Measurements from ENCODE around the gene SETD5. TPM values are rescaled to one million over a fixed set of nuclear protein-coding genes. Genes with fewer than 3 reads are reported as not detected.

Gene SETD5
- total RNA-seq, 1 experiment from 2014 or later = 279 TPM

DNA sequence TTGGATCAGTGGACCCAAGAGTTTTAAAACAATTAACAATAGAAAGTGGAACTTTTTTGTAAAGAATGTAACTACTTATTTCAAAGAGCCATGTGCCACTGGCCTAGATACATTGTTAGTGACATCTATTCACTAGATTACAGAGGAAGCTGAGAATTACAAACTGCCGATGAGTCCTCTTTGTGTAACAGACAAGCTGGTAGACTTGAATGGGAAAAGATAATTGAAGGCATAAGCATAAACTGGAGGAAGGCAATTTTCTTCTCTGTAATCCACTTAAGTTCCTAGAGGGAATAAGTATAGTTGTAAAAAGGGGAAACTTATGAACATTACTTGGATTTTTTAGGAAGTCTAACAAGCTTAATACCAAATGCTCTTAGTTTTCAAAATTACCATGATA lies 19.4 kb upstream of the SETD5 start:
- POLR2A ChIA-PET = no interaction called here
- H3K9me3 Mint-ChIP-seq = no peaks in the 10 kb centered on the region

More for the DNA sequence above, 19.4 kb upstream of the SETD5 start:
- CTCF ChIA-PET = interaction anchor here (2.4 kb wide), 1 partner anchor 25 kb away, joined by 8 read pairs; no protein-coding TSS in a partner anchor
- H3K36me3 Mint-ChIP-seq = peaks cover 73% of the 10 kb centered on the region
- no peak for TF ChIP-seq ZNF396 (CRISPR knock-in tag; IDR thresholded peaks at IDR 0.05; ENCODE audit: borderline replicate concordance)
- TF ChIP-seq, protein P1, sequence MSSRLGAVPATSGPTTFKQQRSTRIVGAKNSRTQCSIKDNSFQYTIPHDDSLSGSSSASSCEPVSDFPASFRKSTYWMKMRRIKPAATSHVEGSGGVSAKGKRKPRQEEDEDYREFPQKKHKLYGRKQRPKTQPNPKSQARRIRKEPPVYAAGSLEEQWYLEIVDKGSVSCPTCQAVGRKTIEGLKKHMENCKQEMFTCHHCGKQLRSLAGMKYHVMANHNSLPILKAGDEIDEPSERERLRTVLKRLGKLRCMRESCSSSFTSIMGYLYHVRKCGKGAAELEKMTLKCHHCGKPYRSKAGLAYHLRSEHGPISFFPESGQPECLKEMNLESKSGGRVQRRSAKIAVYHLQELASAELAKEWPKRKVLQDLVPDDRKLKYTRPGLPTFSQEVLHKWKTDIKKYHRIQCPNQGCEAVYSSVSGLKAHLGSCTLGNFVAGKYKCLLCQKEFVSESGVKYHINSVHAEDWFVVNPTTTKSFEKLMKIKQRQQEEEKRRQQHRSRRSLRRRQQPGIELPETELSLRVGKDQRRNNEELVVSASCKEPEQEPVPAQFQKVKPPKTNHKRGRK (CRISPR knock-in tag; IDR thresholded peaks at IDR 0.05; ENCODE audit: borderline replicate concordance) = no peak
- TF ChIP-seq NR2C2 (CRISPR knock-in tag; IDR thresholded peaks at IDR 0.05) = no peak
- TF ChIP-seq SMAD3 (CRISPR knock-in tag; IDR thresholded peaks at IDR 0.05; ENCODE audit: borderline replicate concordance) = no peak
- TF ChIP-seq TCF7 (CRISPR knock-in tag; IDR thresholded peaks at IDR 0.05; ENCODE audit: low read depth) = no peak
- no peak for TF ChIP-seq ZNF219 (CRISPR knock-in tag; IDR thresholded peaks at IDR 0.05; ENCODE audit: borderline replicate concordance)
- TF ChIP-seq, protein P2, sequence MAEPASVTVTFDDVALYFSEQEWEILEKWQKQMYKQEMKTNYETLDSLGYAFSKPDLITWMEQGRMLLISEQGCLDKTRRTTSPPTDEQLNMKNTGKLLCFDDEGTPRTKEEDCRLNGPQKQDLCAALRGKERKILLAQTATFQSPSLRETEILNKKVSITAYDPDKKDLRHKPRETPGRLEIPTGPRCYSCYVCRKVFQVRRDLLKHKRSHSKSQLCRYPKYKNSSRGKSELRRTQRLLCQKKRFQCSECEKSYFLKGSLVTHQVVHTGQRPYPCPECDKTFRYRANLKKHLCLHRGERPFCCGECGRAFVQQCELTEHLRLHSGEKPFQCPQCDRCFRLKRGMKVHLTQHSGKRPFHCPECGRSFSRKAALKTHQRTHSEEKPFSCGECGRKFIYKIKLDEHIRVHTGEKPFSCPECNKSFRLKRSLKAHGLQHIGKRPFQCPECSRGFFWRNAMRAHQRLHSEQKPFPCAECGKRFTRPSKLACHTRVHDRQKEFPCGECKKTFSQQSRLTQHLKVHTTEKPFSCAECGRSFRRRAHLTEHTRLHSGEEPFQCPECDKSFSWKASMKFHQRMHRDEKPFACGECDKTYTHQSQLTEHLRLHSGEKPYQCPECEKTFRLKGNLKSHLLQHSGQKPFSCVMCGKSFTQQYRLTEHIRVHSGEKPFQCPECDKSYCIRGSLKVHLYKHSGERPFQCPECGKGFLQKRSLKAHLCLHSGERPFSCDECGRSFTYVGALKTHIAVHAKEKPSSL (CRISPR knock-in tag; conservative IDR thresholded peaks at IDR 0.05) = no peak
- TF ChIP-seq SOX15 (CRISPR knock-in tag; IDR thresholded peaks at IDR 0.05) = no peak
- TF ChIP-seq, protein P3, sequence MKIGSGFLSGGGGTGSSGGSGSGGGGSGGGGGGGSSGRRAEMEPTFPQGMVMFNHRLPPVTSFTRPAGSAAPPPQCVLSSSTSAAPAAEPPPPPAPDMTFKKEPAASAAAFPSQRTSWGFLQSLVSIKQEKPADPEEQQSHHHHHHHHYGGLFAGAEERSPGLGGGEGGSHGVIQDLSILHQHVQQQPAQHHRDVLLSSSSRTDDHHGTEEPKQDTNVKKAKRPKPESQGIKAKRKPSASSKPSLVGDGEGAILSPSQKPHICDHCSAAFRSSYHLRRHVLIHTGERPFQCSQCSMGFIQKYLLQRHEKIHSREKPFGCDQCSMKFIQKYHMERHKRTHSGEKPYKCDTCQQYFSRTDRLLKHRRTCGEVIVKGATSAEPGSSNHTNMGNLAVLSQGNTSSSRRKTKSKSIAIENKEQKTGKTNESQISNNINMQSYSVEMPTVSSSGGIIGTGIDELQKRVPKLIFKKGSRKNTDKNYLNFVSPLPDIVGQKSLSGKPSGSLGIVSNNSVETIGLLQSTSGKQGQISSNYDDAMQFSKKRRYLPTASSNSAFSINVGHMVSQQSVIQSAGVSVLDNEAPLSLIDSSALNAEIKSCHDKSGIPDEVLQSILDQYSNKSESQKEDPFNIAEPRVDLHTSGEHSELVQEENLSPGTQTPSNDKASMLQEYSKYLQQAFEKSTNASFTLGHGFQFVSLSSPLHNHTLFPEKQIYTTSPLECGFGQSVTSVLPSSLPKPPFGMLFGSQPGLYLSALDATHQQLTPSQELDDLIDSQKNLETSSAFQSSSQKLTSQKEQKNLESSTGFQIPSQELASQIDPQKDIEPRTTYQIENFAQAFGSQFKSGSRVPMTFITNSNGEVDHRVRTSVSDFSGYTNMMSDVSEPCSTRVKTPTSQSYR (CRISPR knock-in tag; IDR thresholded peaks at IDR 0.05) = no peak
- TF ChIP-seq, protein P4, sequence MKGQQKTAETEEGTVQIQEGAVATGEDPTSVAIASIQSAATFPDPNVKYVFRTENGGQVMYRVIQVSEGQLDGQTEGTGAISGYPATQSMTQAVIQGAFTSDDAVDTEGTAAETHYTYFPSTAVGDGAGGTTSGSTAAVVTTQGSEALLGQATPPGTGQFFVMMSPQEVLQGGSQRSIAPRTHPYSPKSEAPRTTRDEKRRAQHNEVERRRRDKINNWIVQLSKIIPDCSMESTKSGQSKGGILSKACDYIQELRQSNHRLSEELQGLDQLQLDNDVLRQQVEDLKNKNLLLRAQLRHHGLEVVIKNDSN (CRISPR knock-in tag; IDR thresholded peaks at IDR 0.05) = no peak
- no peak for TF ChIP-seq ZNF138 (CRISPR knock-in tag; conservative IDR thresholded peaks at IDR 0.05)
- TF ChIP-seq JAZF1 (CRISPR knock-in tag; IDR thresholded peaks at IDR 0.05) = no peak
- no peak for TF ChIP-seq ZNF416 (CRISPR knock-in tag; IDR thresholded peaks at IDR 0.05)
- TF ChIP-seq AFF4 (CRISPR knock-in tag; IDR thresholded peaks at IDR 0.05; ENCODE audit: borderline replicate concordance) = no peak
- TF ChIP-seq ZNF423 (CRISPR knock-in tag; IDR thresholded peaks at IDR 0.05) = no peak
- no peak for TF ChIP-seq FOXK1 (CRISPR knock-in tag; IDR thresholded peaks at IDR 0.05)
- no peak for TF ChIP-seq PRRX2 (CRISPR knock-in tag; IDR thresholded peaks at IDR 0.05)
- no peaks in the 10 kb centered on the region for H3K4me1 Mint-ChIP-seq
- DNase-seq (ENCODE audit: low spot score) = no peak
- H3K27me3 Mint-ChIP-seq (ENCODE audit: low read depth) = no peaks in the 10 kb centered on the region
- no peak for ATAC-seq
- no peak overlapping the region for H3K27ac Mint-ChIP-seq
- H3K4me3 Mint-ChIP-seq = no peak overlapping the region
